GM19023 (cell line): ENCODE measurements around the gene BRICD5.

ENCODE experiments used
- ATAC-seq: cut with Tn5 transposase; IDR thresholded peaks from one replicate; pipeline ENCODE4 v1.9.1; 2021; ENCODE audit warnings: mild to moderate bottlenecking, moderate library complexity; ENCODE audit not compliant: unreplicated experiment

The BRICD5 gene

DNA sequence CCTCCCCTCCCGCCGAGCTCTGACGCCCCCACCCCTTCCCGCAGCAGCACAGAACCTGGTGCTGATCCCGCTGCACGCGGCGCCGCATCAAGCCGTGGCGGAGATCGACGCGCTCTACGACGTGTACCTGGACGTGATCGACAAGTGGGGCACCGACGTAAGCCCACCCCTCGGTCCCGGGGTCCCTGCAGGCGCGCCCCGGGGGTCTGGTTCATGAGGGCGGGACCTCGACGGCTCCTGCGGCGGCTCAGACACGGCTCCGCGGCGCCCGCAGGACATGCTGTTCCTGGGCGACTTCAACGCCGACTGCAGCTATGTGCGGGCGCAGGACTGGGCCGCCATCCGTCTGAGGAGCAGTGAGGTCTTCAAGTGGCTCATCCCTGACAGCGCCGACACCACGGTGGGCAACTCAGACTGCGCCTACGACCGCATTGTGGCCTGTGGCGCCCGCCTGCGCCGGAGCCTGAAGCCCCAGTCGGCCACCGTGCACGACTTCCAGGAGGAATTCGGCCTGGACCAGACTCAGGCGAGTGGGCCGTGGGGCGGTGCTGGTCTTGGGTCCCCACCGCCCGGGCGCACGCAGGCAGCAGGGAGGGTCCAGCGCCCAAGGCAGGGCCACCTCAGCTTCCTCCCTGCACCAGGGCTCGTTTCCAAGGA lies 27.0 kb upstream of the BRICD5 start:
- ATAC-seq = no peak

- ATAC-seq = no peak
Observed at GRCh38 chr16:2237102-2237482, 26.4 kb upstream of the BRICD5 start.

- no peak for ATAC-seq
Observed at GRCh38 chr16:2236337-2237101, 25.9 kb upstream of the BRICD5 start, which contains the start of gene DNASE1L2. DNASE1L2 (plus strand) TSS chr16:2236444; CDS start chr16:2236817, 373 bp downstream.

DNA sequence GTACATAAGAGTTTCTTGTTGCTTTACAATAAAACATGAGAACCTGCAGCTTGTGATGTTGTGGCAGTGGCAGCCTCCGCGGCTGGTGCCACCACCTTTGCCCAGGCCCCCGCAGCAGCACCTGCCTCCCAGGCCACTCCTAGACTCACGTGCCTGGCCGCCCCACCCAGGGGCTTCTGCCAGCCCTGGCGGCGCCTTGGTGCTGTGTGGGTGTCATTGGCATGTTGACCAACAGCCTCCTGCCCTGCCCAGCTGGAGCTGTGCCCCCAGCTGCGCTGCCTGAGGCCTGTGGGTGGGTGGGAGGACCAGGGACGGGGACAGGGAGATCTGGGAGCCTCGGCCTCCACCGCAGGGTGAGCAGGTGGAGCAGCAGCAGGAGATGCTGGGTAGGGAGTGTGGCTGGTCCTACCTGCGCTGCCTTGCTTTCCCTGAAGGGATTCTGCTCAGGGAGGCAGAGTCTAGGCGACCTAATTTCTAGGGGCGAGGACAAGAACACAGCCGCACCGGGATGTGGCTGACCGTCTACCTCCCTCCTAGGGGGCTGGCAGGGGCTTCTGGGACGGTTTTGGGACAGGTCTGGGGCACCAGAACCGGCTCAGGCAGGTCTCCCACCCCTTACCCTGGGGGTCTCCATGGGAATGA lies 25.2 kb upstream of the BRICD5 start:
- no peak for ATAC-seq

DNA sequence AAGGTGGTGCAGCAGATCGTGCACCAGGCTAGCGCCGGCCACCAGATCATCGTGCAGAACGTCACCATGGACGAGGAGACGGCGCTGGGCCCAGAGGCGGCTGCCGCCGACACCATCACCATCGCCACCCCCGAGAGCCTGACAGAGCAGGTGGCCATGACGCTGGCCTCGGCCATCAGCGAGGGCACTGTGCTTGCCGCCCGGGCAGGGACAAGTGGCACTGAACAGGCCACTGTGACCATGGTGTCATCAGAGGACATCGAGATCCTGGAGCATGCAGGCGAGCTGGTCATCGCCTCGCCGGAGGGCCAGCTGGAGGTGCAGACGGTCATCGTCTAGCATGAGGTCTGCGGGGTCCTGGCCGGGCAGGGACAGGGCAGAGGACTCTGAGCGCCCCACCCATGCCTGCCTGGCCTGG lies 24.6 kb upstream of the BRICD5 start:
- ATAC-seq = no peak

GRCh38 chr16:2234813-2235170 lies 24.1 kb upstream of the BRICD5 start:
- ATAC-seq = no peak

- no peak for ATAC-seq
Observed at GRCh38 chr16:2233872-2234812, 23.5 kb upstream of the BRICD5 start.

- no peak for ATAC-seq
Observed at GRCh38 chr16:2233046-2233775, 22.5 kb upstream of the BRICD5 start.

DNA sequence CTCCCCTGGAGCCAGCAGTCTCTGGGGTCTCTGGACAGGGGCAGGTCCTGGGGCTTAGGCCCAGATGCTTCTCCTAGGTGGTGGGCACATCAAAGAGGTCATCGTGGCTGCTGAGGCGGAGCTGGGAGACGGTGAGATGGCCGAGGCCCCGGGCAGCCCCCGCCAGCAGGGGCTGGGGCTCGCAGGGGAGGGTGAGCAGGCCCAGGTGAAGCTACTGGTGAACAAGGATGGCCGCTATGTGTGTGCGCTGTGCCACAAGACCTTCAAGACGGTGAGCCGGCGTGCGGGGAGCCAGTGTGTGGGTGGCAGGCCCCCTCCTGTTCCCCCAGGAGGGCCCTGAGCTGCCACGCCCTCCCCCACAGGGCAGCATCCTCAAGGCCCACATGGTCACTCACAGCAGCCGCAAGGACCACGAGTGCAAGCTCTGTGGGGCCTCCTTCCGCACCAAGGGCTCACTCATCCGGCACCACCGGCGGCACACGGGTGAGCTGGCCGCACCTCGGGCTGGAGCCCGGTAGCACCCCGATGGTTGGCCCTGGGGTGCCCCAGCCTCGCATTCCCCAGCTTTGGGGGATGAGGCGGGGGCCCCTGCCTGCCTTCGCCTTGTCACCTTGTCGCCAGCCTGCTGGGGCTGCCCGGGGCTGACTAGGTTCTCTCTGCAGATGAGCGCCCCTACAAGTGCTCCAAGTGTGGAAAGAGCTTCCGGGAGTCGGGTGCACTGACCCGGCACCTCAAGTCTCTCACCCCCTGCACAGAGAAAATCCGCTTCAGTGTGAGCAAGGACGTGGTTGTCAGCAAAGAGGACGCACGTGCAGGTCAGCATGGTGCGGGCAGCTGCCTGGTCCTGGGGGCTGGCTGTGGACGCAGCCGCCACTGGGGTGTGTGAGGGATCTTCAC lies 21.7 kb upstream of the BRICD5 start:
- no peak for ATAC-seq

DNA sequence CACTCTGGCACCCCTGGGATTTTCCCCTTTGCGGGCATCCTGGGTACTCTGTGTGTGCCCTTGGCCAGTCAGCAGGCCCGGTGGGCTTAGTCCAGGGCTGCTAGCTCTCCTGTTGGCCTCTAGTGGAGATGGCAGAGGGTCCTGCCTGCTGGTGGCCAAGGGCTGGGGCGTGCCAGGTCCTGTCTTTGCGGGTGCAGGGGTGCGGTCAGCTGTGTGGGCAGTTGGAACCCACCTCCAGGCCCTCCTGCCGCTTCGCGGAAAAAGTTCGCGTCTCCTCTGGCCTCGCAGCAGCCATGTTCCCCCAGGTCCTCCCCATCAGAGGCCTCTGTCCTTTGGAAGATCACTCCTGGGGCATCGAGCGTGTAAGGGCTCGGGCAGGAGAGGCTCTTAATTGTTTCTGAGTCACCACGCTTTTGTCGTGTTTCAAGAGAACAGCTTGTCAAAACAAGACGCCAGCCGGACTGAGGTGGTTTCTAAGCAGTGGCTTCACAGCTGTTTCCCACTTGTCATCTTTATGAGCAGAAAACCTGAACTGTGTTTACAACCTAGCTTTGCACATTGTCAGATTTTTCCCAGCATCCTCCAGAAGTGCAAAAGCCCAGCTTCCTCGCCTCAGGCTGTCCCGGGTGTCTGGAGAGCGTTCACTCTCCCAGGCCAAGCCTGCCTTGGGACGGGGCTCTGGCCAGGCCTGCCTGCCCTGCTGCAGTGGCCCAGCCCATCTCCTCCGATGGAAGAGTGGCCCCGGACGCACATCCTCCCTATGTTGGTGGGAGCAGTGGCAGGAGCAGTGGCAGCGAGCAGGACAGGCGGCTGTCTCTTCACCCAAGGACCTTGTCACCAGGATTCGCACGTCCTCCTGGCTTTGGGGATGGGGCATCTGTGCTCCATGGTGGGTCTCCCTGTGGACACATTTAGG lies 20.6 kb upstream of the BRICD5 start:
- no peak for ATAC-seq

- ATAC-seq = no peak
Observed at GRCh38 chr16:2230376-2230775, 19.7 kb upstream of the BRICD5 start.

DNA sequence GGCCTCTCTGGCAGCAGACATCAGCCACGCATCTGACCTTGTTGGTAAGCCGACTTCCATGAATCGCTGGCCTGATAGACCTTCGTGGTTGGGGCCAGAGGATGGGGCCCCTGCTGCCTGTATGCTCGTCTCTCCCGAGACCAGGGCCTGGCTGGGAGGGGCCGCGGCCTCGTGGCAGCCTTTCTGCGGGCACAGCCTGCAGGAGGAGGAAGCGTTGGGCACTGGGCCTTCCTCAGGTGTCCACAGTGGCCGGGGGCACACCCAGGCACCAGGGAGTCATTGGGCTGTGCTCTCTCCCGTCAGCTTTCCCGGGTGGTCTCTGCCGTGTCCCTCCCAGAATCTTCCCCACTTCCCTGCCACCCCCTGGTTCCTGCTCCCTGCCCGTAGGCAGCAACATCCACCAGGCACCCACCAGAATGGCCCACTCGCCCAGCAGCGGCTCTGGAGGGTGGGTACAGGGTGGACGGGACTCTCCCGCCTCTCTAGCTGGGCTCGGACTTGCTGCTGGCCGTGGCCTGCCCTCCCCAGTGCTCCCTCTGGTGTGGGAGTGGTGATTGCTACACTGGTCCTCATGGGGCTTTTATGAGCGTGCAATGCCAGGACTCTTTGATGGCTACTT lies 19.1 kb upstream of the BRICD5 start:
- ATAC-seq = no peak

- no peak for ATAC-seq
Observed at GRCh38 chr16:2229091-2229490, 18.4 kb upstream of the BRICD5 start.

- ATAC-seq = no peak
Observed at GRCh38 chr16:2228161-2228824, 17.6 kb upstream of the BRICD5 start.

DNA sequence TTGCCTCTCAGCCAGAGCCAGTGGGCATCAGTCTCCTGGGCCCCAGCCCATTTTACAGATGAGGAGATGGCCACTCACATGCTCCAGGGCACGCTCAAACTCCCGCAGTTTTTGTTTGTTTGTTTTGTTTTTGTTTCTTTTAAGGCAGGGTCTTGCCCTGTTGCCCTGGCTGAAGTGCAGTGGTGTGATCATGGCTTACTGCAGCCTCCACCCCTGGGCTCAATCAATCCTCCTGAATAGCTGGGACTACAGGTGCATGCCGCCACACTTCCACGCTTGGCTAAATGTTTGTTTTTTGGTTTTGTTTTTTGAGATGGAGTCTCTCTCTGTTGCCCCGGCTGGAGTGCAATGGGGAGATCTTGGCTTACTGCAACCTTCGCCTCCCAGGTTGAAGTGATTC lies 16.3 kb upstream of the BRICD5 start:
- no peak for ATAC-seq

DNA sequence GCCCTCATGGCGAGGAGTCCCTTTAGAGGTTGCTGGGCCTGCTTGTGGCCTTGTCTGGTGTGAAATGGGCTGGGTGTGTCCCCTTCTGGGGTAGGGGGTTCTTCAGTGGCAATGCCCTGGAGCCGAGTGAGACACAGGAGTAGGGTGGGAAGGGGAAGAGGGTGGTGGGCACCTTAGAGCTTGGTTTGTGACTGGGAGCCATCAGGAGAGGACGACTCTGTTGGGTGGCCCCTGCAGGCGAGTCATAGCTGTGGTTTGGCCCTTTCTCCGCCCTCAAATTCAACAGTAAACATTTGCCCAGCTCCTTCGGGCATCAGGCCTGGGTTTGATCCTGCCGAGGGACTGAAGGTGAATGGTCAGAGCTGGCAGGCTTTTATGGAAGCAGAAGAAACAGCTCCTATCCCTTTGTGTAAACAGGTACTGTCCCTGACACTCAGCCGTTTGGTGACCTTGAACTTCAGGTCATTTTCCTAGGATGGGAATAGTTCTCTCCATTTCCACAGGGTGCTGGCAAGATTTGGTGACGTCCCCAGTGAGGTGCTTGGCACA lies 15.7 kb upstream of the BRICD5 start:
- no peak for ATAC-seq

- peak; percentile 15 for ATAC-seq
Observed at GRCh38 chr16:2223942-2224486, 13.4 kb upstream of the BRICD5 start.
